Activated CD4-positive, alpha-beta T cell treated with anti-CD3 and anti-CD28 coated beads, Interleukin-2, amount 50 U/mL, for 16 hours (primary cell): Measurements from ENCODE around the gene STRADB.
"Not testable (repeated sequence)": the region's sequence is repeated elsewhere in the genome, so short reads cannot be mapped to it uniquely, and the experiment has no call there.

ENCODE experiments used
- DNase-seq: peaks from one replicate; pipeline ENCODE4 v3.0.0-alpha.2; 2020

STRADB gene

GRCh38 chr2:201430839-201431238 is 20.7 kb upstream of the STRADB start:
- DNase-seq: no peak

- DNase-seq: peak; percentile 65
Measured at GRCh38 chr2:201432038-201432620, 19.4 kb upstream of the STRADB start.

GRCh38 chr2:201432621-201433393 is 18.7 kb upstream of the STRADB start:
- no peak for DNase-seq

GRCh38 chr2:201433394-201433995 is 18.0 kb upstream of the STRADB start:
- DNase-seq: no peak

DNA sequence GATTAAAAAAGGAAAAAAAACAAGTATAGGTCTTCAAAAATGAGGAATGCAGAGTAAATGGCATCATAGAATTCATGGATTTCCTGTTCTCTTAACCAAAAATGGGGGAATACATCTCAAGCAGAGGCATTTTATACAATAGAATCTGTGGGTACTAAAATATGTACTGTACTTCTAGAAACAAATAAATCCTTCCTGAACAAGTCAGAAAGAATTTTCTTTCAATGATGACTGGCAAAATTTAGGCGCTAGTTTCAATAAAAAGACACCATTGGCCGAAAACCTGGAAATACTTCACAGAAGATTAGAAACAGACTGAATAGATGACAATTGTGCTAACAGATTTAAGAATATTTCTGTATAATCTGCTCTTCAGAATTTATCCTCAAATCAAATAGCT is 15.4 kb upstream of the STRADB start:
- DNase-seq: no peak

GRCh38 chr2:201439336-201439922 is 12.1 kb upstream of the STRADB start:
- not testable (repeated sequence) for DNase-seq

DNA sequence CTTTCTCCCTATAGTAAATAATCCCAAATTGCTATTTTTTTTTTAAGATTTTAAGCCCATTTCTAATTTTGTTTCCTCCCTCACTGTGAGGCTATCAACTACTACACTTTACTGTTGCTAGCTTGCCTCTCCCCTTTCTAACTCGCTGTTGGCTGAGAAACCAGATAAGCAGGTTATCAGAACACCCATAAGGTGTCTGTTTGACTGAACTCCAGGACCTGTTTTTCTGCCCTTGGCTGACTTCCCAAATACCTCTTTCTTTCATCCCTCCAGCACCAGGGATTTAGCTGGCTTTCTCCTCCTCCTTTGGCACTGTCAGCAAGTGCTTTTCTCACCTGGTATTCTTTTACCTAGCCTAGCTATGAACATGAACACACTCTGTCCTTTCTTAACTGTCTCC is 11.4 kb upstream of the STRADB start:
- DNase-seq: no peak

- no peak for DNase-seq
Measured at GRCh38 chr2:201441409-201441808, 10.1 kb upstream of the STRADB start.

DNA sequence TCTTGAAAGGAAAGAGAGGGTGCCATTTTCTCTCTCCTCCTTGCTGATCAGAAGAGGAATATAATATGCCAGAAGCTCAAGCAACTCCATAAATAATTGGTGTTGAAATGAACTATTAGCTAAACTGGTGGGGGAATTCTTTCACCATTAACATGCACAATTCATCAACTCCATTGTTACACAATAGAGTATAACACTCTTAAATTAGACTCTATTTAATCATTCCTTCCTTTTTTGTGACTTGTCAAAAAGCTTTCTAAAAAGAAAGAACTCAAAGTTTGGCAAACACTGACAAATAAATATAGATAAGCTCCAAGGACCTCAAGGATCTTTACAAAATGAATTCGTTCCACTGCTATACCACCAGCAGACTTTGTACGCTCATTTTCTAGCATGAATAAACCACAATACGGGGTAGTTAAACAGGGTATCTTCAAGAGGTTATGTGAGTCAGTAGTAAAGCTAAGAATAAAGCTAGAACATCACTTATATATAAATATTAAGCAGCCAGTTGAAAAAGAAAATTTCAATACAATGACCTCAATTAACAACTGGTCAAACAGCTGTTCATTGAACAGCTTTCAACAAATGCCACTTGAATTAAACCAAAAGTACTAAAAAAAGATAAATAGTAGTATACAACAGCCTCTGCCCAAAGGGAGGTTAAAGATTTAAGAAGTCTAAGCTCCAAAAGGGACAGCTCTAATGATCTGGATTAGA is 6.6 kb upstream of the STRADB start:
- no peak for DNase-seq

GRCh38 chr2:201447086-201447485 is 4.5 kb upstream of the STRADB start:
- peak; percentile 21 for DNase-seq

- peak; percentile 46 for DNase-seq
Measured at GRCh38 chr2:201448061-201448460, 3.5 kb upstream of the STRADB start.

GRCh38 chr2:201448701-201449100 is 2.8 kb upstream of the STRADB start:
- DNase-seq: peak; percentile 39

DNA sequence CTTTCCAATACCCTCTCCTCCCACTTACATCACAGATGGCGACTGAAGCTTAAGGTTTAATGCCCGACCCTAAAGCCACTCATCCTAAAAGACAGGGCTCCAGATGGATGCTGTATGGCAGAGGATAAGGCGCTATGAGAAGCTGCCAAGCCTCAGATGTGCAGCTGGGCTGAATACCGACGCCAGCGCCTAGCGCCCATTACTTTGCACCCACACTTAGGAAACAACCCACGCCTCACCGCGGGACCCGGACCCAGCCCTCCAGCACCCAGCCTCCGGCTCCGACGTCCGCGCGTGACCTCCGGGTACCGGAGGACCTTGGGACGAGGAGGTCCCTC is 617 bp upstream of the STRADB start:
- no peak for DNase-seq

DNA sequence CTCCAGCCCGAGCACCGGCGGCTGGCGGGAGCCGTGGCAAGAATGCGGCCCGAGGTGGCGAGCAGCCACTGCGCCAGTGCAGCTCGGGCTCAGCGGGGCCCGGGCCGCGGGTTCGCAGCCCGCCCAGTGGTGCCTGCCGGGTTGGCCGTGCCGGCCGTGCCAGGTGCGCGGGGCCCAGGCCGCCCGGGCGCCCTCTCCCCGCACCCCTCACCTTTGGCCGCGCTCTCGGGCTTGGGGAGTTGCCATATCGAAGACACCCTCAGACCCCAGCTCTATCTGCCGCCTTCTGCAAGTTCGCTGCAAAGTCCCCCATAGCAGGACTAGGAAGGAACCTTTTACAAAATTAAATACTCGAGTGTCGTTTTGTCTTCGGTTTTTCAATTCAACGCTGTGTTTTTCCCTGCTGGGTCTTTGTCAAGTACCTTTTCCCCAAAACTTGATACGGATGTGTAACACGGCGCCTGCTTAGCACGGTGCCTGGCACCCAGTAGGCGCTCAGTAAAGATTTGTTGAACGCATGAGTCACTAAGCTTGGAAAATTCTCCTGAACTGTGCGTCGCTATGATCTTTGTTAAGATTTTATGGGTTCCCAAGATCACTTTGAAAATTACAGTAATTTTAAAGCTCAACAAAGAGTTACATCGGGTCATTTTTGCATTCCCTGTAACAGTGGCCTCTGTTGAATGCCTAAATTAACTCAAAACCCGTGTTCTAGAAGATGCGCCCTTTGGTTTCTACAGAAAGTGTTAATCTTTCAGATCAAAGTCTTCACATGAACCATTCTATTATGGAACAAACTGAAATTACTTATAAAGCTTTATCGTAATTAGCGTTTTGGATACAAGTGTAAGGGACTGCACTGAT is 750 bp downstream of the STRADB start:
- DNase-seq: no peak

DNA sequence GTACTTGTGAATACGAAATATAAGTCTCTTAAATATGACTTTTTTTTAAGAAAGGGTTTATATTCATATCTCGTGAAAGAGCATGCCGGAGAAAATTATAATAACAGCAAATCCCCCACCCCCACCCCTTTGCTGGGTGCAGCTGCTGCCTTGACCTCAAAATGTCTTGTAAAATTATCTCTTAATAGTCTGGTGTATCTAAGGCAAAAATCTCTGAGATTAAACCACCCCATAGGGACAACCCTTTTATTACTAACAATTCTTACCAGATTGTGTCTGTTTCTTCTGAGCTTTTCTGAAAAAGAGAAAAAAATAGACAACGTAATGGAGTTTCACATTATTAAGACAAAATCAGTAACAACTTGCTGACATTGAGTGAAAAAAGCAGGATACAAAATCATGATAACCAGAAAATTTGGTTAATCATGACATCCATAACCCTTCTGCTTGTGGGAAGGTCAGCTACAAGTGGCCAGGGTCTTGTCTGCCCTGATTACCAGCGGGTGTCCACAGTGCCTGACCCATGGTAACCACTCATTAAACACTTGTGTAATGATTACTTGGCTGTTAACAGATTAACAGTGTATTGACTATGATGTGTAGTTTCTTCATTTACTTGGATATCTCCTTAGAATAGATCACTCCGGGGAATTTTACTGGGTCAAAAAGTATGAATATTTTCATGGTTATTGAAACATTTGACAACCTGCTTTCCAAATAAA is 1.5 kb downstream of the STRADB start:
- DNase-seq: no peak

DNA sequence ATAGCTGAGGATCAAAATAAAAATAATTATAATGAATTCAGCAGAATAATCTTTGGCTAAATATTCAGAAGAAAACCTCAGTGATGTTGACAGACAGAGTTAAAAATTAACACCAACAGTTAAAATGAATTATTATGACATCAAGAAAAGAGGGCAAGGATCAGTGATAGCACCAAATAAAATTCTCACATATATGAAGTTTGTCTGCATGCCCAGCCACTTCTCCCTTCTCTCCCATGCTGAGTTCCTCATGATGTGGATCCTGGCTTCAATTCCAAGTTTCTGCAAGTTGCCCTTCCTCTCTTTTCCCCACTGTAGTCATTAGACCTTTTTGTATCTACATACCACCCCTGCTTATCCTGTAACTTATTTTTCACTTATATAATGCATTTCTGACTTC is 6.8 kb downstream of the STRADB start:
- DNase-seq: no peak

GRCh38 chr2:201460532-201460931 is 9.0 kb downstream of the STRADB start:
- DNase-seq: no peak

DNA sequence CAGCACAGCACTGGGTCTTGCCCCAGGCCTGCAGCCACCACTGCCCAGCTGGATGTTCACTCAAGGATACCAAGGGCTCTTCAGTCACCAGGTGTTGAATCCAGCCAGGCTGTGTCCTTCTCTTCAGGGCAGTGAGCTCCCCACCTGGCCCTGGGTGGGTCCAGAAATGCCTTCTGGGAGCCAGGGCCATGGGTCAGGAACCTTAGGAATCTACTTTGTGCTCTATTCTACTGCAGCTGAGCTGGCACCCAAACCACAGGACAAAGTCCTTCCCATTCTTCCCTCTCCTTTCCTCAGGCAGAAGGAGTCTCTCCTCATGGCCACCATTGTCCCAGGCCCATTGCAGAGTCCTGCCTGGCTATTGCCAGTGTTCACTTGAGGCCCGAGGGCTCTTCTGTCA is 13.0 kb downstream of the STRADB start:
- no peak for DNase-seq

DNA sequence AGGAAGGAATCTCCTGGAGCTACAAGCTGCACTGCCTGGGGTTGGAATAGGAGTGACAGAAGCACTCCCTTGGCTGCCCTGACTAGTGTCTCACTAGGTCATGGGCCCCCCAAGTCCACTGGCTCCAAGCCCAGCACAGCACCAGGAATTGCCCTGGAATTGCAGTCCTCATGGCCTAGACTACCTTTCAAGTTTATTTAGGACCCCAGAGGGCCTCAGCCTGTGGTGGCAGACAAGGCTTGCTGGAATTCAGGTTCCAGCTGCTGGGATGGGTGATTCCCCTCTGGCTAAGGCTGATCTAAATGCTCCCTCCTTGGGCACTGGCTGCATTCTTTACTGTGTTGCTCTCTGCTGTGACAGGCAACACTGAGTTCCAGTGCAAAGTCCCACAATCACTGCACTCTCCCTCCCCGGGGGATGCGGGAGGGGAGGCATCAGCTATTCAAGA is 14.0 kb downstream of the STRADB start:
- no peak for DNase-seq

- no peak for DNase-seq
Measured at GRCh38 chr2:201466050-201466675, 14.6 kb downstream of the STRADB start.

DNA sequence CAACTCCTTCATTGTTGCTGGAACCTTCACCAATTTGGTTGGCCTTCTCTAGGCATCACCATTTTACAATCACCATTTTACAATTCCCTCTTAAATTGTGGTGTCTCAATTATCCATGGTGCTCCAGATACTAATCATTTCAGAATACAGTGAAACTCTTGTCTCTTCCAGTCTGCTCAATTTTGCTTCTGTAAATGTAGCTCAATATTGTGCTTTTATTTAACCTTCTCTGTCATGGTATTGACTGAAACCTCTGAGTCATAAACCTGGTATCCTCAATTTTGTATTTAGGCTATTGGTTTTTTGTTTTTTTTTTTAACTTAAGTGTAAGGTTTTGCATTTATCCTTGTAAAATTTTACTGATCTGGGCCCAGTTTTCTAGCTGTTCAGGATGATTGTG is 16.1 kb downstream of the STRADB start:
- no peak for DNase-seq
